DND-41 (cell line): ENCODE data around the gene CIITA.

Source experiments
- ATAC-seq: fragments of 200-7000 bp; cut with Tn5 transposase; 3 replicates; pipeline ENCODE4 v1.9.1; 2021; ENCODE audit warnings: low read depth; ENCODE audit not compliant: insufficient read depth
- DNase-seq: peaks from one replicate; pipeline ENCODE4 v3.0.0-alpha.2; 2020
- H2AFZ ChIP-seq: 2 replicates; pipeline ENCODE4 v1.6.0; 2012; ENCODE audit warnings: low read depth, low read length
- H3K27ac ChIP-seq: 2 replicates; pipeline ENCODE4 v1.5.1; 2012; ENCODE audit warnings: low read length, inconsistent platforms
- H3K27me3 ChIP-seq: fragments of 200-600 bp; sonication (generic); 2 replicates; pipeline ENCODE4 v1.6.0; 2012; ENCODE audit warnings: low read length, mild to moderate bottlenecking, inconsistent platforms; ENCODE audit not compliant: insufficient read depth, poor library complexity
- H3K36me3 ChIP-seq: 2 replicates; pipeline ENCODE4 v1.5.1; 2012; ENCODE audit warnings: low read length, inconsistent platforms; ENCODE audit not compliant: insufficient read depth
- H3K4me1 ChIP-seq: 2 replicates; pipeline ENCODE4 v1.5.1; 2012; ENCODE audit warnings: mild to moderate bottlenecking, low read length; ENCODE audit not compliant: insufficient read depth
- H3K4me2 ChIP-seq: 2 replicates; pipeline ENCODE4 v1.6.0; 2012; ENCODE audit warnings: mild to moderate bottlenecking, moderate library complexity, low read length, inconsistent platforms; ENCODE audit not compliant: insufficient read depth
- H3K4me3 ChIP-seq, 2 experiments: fragments of 200-600 bp in 1 of 2; shearing (Covaris generic) in 1 of 2; 2 replicates each; pipeline ENCODE4 v1.5.1; 2012 to 2016; ENCODE audit warnings: inconsistent platforms in 2 of 2, low read length in 2 of 2, mild to moderate bottlenecking in 2 of 2, low read depth in 1 of 2, moderate library complexity in 1 of 2
- H3K79me2 ChIP-seq: 2 replicates; pipeline ENCODE4 v1.6.0; 2012; ENCODE audit warnings: low read length, inconsistent platforms; ENCODE audit not compliant: insufficient read depth
- H3K9ac ChIP-seq: 2 replicates; pipeline ENCODE4 v1.6.0; 2012; ENCODE audit warnings: low read depth, mild to moderate bottlenecking, inconsistent platforms, low read length, moderate library complexity
- H3K9me3 ChIP-seq: 2 replicates; pipeline ENCODE4 v1.5.1; 2012; ENCODE audit warnings: low read length, moderate library complexity, mild to moderate bottlenecking, inconsistent platforms; ENCODE audit not compliant: insufficient read depth, severe bottlenecking
- H4K20me1 ChIP-seq: 2 replicates; pipeline ENCODE4 v1.6.0; 2012; ENCODE audit warnings: low read length; ENCODE audit not compliant: insufficient read depth
- EZH2 ChIP-seq: IDR thresholded peaks from 3 replicates; pipeline ENCODE4 v1.6.1; 2012; ENCODE audit warnings: borderline replicate concordance, low read depth, mild to moderate bottlenecking, moderate library complexity, low read length, inconsistent platforms; ENCODE audit not compliant: severe bottlenecking
- TF ChIP-seq, protein P1 (sequence below): IDR thresholded peaks from 2 replicates; pipeline ENCODE4 v1.5.1; 2012; ENCODE audit warnings: borderline replicate concordance, low read length, moderate library complexity, mild to moderate bottlenecking; ENCODE audit not compliant: poor library complexity, severe bottlenecking; ENCODE audit errors: extremely low read depth

Gene CIITA

DNA sequence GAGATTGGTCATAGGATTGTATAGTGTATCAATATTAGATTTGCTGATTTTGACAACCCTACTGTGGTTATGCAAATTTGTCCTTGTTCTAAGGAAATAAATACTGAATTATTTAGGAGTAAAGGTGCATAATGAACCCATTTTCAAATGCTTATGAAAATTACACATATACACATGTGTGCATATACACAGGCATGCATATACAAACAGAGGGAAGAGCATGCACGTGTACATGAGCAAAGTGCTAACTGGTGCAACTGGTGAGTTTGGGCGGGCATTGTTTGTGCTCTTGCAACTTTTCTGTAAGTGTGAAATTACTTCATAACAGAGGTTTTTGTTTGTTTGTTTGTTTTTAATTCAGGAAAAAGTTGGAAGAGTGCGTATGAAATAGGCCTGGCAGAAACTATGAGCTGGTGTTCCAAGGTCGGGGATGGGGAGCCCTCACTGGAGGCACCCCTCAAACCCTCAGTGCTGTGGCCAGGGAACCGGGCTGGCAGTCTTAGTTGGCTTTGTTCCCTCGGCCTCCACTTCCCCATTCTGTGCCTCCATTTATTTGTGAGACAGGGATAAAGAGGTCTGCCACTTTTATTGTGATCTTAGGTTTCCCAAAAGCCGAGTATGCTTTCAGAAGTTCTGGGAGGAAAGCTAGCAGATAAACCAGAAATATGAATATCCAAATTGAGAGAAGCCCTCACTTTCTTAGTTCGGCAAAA is 59.4 kb downstream of the CIITA start:
- Histone ChIP-seq H3K9ac (no peak overlapping the region), H3K4me1 (peaks cover 53% of the 10 kb centered on the region), H3K27ac (no peak overlapping the region), H3K4me2 (peak overlapping the region; percentile 98; the same call in 1 of the 2 replicates), H3K79me2 (peaks cover 71% of the 10 kb centered on the region), H3K36me3 (peaks cover 66% of the 10 kb centered on the region), H3K27me3 (no peaks in the 10 kb centered on the region), H3K4me3 (no peak overlapping the region), H4K20me1 (peaks cover 73% of the 10 kb centered on the region), H2AFZ (no peak overlapping the region), H3K9me3 (no peaks in the 10 kb centered on the region)
- TF ChIP-seq EZH2, result no peak
- TF ChIP-seq, protein P1, sequence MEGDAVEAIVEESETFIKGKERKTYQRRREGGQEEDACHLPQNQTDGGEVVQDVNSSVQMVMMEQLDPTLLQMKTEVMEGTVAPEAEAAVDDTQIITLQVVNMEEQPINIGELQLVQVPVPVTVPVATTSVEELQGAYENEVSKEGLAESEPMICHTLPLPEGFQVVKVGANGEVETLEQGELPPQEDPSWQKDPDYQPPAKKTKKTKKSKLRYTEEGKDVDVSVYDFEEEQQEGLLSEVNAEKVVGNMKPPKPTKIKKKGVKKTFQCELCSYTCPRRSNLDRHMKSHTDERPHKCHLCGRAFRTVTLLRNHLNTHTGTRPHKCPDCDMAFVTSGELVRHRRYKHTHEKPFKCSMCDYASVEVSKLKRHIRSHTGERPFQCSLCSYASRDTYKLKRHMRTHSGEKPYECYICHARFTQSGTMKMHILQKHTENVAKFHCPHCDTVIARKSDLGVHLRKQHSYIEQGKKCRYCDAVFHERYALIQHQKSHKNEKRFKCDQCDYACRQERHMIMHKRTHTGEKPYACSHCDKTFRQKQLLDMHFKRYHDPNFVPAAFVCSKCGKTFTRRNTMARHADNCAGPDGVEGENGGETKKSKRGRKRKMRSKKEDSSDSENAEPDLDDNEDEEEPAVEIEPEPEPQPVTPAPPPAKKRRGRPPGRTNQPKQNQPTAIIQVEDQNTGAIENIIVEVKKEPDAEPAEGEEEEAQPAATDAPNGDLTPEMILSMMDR, result no peak
- no peak for ATAC-seq
- DNase-seq, result no peak

DNA sequence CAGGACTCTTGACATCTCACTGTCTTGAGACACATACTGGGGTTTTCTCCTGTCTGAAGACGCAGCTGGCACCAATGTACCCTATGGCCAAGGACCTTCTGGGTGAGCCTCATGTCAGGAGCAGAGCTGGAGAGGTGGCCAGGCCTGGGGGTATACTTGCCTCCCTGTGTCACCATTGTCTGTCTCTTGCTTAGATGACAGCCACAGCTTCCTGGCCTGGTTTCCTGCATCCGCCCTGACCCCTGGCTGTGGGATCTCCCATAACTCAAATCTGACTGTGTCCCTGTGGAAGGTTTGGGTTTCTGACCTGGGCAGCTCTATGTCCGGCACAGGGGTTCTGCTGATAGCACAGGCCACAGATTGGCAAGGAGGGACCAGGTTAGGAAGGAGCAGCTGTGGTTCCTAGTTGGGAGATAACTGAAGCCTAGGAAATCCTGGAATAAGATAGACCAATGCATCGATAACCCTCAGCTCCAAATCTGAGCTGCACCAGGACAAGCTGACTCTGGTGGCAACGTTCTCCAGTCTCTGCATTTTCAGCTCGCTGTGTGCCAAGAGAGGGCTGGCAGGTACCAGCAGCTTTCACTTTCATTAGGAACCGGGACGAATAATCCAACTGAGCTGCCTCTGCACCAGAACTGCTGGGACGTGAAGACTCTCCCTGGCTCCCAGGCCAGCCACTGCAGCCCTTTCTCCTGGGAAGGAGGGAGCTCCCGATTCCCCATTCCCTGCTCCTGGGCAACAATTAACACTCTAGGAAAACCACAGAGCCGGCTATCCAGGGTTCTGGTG is 60.3 kb downstream of the CIITA start:
- TF ChIP-seq, protein P1, result no peak
- TF ChIP-seq EZH2, result no peak
- Histone ChIP-seq H3K4me2 (peak overlapping the region; percentile 98; the same call in 1 of the 2 replicates), H3K36me3 (peaks cover 61% of the 10 kb centered on the region), H3K4me1 (peaks cover 55% of the 10 kb centered on the region), H3K9me3 (no peaks in the 10 kb centered on the region), H3K4me3 (no peak overlapping the region), H3K9ac (no peak overlapping the region), H4K20me1 (peaks cover 68% of the 10 kb centered on the region), H3K27ac (no peak overlapping the region), H3K79me2 (peaks cover 76% of the 10 kb centered on the region), H2AFZ (no peak overlapping the region), H3K27me3 (no peaks in the 10 kb centered on the region)
- ATAC-seq (no peak), DNase-seq (no peak)

DNA sequence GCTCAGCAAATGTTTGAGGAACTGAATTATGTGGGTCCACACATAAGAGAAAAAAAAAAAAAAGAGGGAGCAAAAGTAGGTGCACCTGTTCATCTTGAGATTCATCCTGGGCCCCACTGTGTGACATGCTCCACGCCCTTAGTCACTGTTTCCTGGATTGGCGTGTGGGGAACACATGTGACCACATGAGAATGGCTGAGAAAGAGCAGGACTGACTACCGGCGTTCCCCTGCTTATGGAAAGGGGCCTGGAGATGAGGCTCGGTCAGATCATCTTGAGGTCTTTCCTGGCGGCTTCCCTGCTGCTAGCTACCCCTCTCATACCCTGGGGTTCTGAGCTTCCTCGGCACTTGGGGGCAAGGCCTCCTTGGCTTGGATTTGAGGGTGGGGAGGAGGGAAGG is 61.3 kb downstream of the CIITA start:
- H4K20me1 ChIP-seq, result peaks cover 64% of the 10 kb centered on the region
- no peak overlapping the region for H2AFZ ChIP-seq
- peaks cover 74% of the 10 kb centered on the region for H3K79me2 ChIP-seq
- TF ChIP-seq, protein P1, result no peak
- no peak for TF ChIP-seq EZH2
- peak overlapping the region; percentile 50; the same call in 1 of the 2 replicates for H3K9ac ChIP-seq
- no peaks in the 10 kb centered on the region for H3K9me3 ChIP-seq
- H3K27ac ChIP-seq, result no peak overlapping the region
- no peaks in the 10 kb centered on the region for H3K27me3 ChIP-seq
- DNase-seq, result no peak
- ATAC-seq, result no peak
- peaks cover 64% of the 10 kb centered on the region for H3K4me1 ChIP-seq
- peaks cover 57% of the 10 kb centered on the region for H3K36me3 ChIP-seq
- peak overlapping the region; percentile 98; the same call in 1 of the 2 replicates for H3K4me2 ChIP-seq
- no peak overlapping the region for H3K4me3 ChIP-seq
